HepG2 (cell line): Measurements from ENCODE around the gene GRIP1. TPM values are rescaled to one million over a fixed set of nuclear protein-coding genes. Genes with fewer than 3 reads are reported as not detected.

ENCODE experiments used
- AHDC1 ChIP-seq: sonication (generic); formaldehyde crosslinking; IDR thresholded peaks from 2 replicates; pipeline ENCODE4 v1.5.1; 2020; ENCODE audit warnings: mild to moderate bottlenecking, missing genetic modification reagents, borderline replicate concordance
- CCAR2 ChIP-seq: fragments of 200-400 bp; formaldehyde crosslinking; optimal IDR thresholded peaks from 2 replicates; pipeline ENCODE3; 2018; ENCODE audit warnings: low read depth, mild to moderate bottlenecking, low read length, moderate library complexity
- DNMT3B ChIP-seq: conservative IDR thresholded peaks from 2 replicates; pipeline ENCODE4 v1.6.1; 2016; ENCODE audit warnings: missing biosample characterization, control low read depth
- FOXC1 ChIP-seq: sonication (generic); formaldehyde crosslinking; IDR thresholded peaks from 2 replicates; pipeline ENCODE4 v1.8.0; 2022; ENCODE audit warnings: mild to moderate bottlenecking, missing genetic modification reagents, borderline replicate concordance
- FOXJ3 ChIP-seq: sonication (generic); formaldehyde crosslinking; IDR thresholded peaks from 2 replicates; pipeline ENCODE4 v1.4.0; 2020; ENCODE audit warnings: missing genetic modification reagents, mild to moderate bottlenecking, borderline replicate concordance
- FOXO1 ChIP-seq: sonication (generic); formaldehyde crosslinking; IDR thresholded peaks from 2 replicates; pipeline ENCODE4 v1.4.0; 2020; ENCODE audit warnings: missing genetic modification reagents
- MYC ChIP-seq: sonication (generic); formaldehyde crosslinking; IDR thresholded peaks from 2 replicates; pipeline ENCODE4 v1.9.0; 2021; ENCODE audit warnings: missing genetic modification reagents, borderline replicate concordance
- TFAP4 ChIP-seq: sonication (generic); IDR thresholded peaks from 2 replicates; pipeline ENCODE4 v1.6.1; 2016; ENCODE audit warnings: low read depth, borderline replicate concordance
- ZNF609 ChIP-seq: sonication (generic); formaldehyde crosslinking; IDR thresholded peaks from 2 replicates; pipeline ENCODE4 v1.4.0; 2020; ENCODE audit warnings: mild to moderate bottlenecking, missing genetic modification reagents, borderline replicate concordance
- ZNF687 ChIP-seq: sonication (generic); formaldehyde crosslinking; IDR thresholded peaks from 2 replicates; pipeline ENCODE4 v1.5.1; 2020; ENCODE audit warnings: mild to moderate bottlenecking, missing genetic modification reagents, moderate library complexity
- polyA plus RNA-seq, 8 experiments: library from polyadenylated mRNA; depleted of rRNA in 3 of 8; stranded (reverse) in 7 of 8; unstranded in 1 of 8; fragments of >200 nt; fragmentation: Illumina TruSeq in 4 of 8; extraction: Trizol in 4 of 8; gene quantifications; 2 replicates each; pipeline versions ENCODE4 v1.2.1 to v1.2.3, GENCODE V29; 2011 to 2016; ENCODE audit warnings: low read depth in 4 of 8, missing spikeins in 1 of 8, mixed read lengths in 1 of 8; ENCODE audit not compliant: insufficient read depth in 1 of 8
- total RNA-seq, 5 experiments: library from RNA; depleted of rRNA; stranded (reverse); fragments of >200 nt; fragmentation: Illumina TruSeq; extraction: Trizol; gene quantifications; 2 replicates each; pipeline ENCODE4 v1.2.3, GENCODE V29; 2016; ENCODE audit warnings: low read depth in 1 of 5

GRIP1 gene
- total and polyA plus RNA-seq, 2 of the 13 experiments (the other 11 are each of a cell fraction or from before 2014, with no cell fraction given): not detected

- TF ChIP-seq ZNF687: peak; percentile 91
- TF ChIP-seq FOXJ3 (CRISPR knock-in tag): no peak
- TF ChIP-seq ZNF609: 0 out of 2 replicates have a peak, but pooled peaks have one; percentile 38
- TF ChIP-seq DNMT3B: no peak
- 0 out of 2 replicates have a peak, but pooled peaks have one; percentile 12 for TF ChIP-seq TFAP4
- TF ChIP-seq FOXC1 (CRISPR knock-in tag): peak; percentile 75; the same call in 1 of the 2 replicates
- no peak for TF ChIP-seq CCAR2
- peak; percentile 50; the same call in 1 of the 2 replicates for TF ChIP-seq FOXO1 (CRISPR knock-in tag)
- TF ChIP-seq AHDC1: no peak
- TF ChIP-seq MYC: peak; percentile 81
These were observed 376.7 kb downstream of the GRIP1 start, which contains the start of gene HELB (continued) for GRCh38 chr12:66301944-66302826.
